Renal cortex interstitium (tissue), 11 donors: ENCODE measurements around the gene RRBP1. TPM values are rescaled to one million over a fixed set of nuclear protein-coding genes. Genes with fewer than 3 reads are reported as not detected.
A peak's percentile ranks its signal among the peaks of the same experiment; 100 is the strongest.

Experiments used
- DNase-seq, 11 donors: peaks; one replicate each; pipeline ENCODE4 v3.0.0-alpha.2; 2013; ENCODE audit warnings: low read depth in 9 of 11, low spot score in 4 of 11; ENCODE audit errors: extremely low read depth in 1 of 11
- polyA plus RNA-seq, 3 donors: library from polyadenylated mRNA; unstranded; fragments of 120-200 nt; gene quantifications; one replicate each; pipeline ENCODE4 v1.2.1, GENCODE V29; 2013; ENCODE audit not compliant: insufficient read length in 3 of 3

Gene RRBP1
- polyA plus RNA-seq, 3 donors = 109 to 149 (median 118) TPM

- DNase-seq = no peak
These were observed 71.3 kb downstream of the RRBP1 start for GRCh38 chr20:17610566-17611289.

- no peak for DNase-seq
These were observed 72.1 kb downstream of the RRBP1 start for GRCh38 chr20:17609811-17610377.

GRCh38 chr20:17608701-17609497 is 73.1 kb downstream of the RRBP1 start:
- no peak for DNase-seq

GRCh38 chr20:17606001-17606400 is 76.0 kb downstream of the RRBP1 start:
- no peak for DNase-seq

DNA sequence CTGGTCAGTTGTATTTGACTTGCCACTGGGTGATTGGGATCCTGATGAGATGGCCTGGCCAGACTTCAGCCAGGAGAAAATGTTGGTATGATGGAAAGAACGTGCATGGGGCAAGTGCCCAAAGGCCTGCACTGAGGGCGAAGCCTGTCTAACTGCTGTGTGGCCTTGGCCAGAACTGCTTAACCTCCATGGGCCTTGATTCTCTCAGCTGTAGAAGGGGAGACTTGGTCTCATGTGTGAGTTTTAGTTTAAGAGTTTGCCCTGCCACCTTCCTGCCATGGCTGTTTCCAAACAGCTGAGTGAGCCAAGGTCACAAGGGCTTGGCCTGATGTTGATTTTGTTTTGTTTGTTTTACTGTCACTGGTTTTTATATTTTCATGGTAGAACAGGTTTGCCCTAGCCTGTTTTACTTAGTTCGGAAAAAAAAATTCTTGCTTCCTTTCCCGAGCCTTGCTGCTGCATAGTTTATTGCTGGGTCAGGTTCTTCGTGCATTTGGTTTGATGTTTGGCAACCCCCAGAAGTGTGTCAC is 76.8 kb downstream of the RRBP1 start:
- no peak for DNase-seq

DNA sequence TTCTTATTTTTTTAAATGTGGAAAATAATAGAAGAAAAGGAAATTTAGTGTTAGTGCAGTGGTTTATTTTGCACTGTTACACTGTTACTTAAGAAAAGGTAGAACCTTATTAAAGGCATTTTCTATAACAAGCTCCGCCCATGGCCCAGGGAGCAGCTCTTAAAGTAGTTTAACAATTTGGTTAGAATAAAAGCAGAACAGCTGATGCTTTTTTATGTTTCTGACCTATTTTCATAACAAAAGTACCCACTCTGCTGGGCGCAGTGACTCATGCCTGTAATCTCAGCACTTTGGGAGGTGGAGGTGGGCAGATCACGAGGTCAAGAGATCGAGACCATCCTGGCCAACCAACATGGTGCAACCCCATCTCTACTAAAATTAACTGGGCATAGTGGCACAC is 79.5 kb downstream of the RRBP1 start:
- DNase-seq = no peak

DNA sequence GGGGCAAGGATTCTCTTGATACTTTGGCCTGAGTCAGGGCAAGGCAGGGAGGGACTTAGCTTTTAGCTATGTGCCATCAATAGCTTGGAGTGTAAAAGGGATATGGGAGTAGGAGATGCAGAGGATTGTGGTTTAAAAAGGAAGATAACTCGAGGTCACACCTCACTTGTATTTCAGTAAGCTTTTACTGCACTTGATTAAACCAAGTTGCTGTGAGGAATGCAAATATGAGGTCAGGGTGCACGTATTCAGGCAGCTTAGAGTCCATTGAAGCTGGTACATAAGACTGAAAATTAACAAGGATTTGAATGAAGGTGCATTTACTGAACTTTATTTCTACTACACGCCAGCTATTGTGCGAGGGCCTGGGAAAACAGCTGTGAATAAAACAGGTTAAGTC is 80.1 kb downstream of the RRBP1 start:
- no peak for DNase-seq

DNA sequence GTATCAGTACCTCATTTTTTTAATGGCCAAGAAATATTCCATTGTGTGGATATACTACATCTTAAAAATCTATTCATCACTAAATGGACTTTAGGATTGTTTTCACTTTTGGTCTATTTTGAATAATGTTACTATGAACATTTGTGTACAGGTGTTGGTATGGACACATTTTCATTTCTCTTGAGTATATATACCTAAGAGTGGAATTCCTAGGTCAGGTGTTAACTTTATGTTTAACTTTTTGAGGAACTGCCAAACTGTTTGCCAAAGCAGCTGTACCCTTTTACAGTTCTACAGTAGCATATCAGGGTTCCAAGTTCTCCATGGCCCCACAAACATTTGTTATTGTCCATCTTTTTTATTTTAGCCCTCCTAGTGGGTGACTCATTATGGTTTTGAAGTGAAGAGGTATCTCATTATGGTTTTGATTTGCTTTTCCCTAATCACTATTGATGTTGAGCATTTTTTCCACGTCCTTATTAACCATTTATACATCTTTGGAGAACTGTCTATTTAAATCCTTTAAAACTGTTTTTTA is 84.0 kb downstream of the RRBP1 start:
- DNase-seq = no peak

GRCh38 chr20:17595856-17596255 is 86.2 kb downstream of the RRBP1 start:
- DNase-seq = no peak

GRCh38 chr20:17594443-17594842 is 87.6 kb downstream of the RRBP1 start:
- DNase-seq = peak in 3 of 11 donors; percentile 33 to 50 (median 50)

DNA sequence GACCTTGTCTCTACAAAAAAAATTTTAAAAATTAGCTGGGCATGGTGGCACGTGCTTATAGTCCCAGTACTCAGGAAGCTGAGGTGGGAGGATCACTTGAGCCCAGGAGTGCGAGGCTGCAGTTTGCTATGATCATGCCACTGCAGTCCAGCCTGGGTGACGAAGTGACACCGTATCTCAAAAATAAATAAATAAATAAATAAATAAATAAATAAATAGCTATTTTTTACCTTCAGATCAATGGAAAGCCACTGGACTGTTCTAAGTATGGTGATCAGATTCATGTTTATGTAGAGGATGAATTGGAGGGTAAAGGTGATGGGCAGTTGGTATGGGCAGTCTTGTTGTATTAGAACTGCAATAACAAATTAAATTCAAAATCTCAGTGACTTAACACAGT is 88.1 kb downstream of the RRBP1 start:
- DNase-seq = no peak

- no peak for DNase-seq
These were observed 91.8 kb downstream of the RRBP1 start for GRCh38 chr20:17590245-17590644.

DNA sequence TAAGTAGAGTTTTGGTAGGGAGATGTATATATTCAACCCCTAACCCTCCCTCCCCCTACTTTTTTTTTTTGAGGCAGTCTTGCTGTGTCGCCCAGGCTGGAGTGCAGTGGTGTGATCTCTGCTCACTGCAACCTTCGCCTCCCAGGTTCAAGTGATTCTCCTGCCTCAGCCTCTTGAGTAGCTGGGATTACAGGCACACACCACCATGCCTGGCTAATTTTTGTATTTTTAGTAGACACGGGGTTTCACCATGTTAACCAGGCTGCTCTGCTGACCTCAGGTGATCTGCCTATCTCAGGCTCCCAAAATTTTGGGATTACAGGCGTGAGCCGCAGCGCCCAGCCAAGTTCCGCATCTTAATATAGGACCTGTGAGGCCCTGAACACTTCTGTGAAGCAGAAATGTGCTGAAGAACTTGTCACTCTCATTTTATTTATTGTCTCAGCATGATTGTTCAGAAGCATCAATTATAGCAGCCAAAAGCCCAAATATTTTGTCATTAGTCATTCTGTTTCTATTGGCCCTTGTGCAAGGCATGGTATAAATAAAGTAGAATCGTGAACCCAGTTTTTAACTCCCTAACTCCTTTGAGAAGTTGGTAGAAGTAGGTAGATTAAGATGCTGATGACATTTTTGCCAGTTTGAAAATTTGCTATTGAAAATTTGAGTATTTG is 92.7 kb downstream of the RRBP1 start:
- no peak for DNase-seq

DNA sequence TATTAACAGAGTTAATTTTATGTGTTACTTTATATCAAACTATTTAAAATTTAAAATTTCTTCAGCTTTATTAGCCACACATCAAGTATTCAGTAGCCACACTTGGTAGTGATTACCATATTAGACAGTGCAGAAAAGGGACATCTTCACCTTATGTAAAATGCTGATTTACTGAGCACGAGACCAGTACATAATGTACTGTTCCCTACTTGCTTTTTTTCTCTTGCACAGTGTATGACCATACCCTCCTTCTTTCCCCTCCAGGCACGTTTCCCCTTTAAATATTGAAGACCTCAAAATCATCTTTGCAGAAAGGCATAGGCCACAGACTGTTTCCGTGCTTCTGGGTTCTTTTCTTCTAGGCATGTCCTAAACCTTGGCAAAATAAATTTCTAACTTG is 94.2 kb downstream of the RRBP1 start:
- DNase-seq = no peak

DNA sequence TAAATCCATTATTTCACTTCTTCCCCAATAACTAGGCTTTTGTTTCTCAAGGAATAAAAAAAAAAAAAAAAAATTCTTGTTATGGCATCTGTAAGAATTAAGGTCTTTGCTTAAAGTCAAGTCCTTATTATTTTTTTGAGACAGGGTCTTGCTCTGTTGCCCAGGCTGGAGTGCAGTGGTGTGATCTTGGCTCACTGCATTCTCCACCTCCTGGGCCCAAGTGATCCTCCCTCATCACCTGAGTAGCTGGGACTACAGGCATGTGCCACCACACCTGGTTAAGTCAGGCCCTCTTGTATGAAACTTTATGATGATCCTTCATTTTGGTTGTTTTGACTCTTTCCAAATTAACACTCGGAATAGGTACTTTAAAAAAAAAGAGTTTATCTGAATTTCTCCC is 94.9 kb downstream of the RRBP1 start:
- DNase-seq = no peak

DNA sequence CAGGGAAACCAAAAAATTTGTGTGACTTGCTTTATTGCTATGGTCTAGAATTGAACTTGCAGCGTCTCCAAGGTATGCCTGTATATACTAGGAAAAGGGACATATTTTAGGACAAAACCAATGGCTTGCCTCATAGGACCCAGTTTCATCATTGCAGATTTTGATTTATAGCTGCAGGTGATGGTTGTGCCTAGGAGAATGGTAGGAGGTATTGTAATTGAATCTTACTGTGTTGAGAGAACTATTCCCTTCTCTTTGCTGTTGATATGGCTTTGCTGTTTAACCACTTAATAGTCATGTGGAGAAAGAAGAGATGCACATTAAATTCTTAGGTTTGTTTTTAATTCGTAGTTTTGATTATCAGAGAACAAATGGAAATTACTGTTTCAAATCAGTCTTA is 95.8 kb downstream of the RRBP1 start:
- no peak for DNase-seq

- DNase-seq = no peak
These were observed 97.4 kb downstream of the RRBP1 start for GRCh38 chr20:17584689-17585088.

DNA sequence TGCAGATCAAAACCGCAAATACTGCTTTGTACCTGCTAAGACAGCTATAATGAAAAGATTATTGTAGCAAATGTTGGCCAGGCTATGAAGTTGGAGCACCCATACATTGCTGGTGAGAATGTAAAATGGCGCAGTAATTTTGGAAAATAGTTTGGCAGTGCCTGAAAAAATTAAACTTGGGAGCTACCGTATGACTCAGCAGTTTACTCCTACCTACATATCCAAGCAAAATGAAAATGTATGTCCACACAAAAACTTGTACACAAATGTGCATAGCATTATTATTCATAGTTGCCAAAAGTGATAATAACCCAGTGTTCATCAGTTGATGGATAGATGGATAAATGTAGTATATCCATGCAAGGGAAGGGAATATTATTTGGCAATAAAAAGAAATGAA is 98.9 kb downstream of the RRBP1 start:
- DNase-seq = no peak

DNA sequence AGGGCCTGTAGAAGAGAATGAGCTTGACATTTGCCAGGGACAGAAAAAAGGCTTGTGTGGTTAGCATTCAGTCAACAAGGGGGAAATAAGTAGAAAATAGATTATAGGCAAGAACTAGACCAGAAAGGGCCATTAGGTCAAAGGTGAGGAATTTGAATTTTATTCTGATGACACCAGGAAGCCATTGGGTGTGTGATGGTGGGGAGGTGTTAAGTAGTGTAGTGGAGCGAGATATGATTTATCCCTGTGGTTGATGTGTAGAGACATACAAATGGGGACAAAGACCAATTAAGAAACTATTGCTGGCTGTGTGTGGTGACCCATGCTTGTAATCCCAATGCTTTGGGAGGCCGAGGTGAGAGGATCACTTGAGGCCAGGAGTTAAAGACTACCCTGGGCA is 101.1 kb downstream of the RRBP1 start:
- DNase-seq = no peak
